ENCODE data around the gene ANK3. TPM values are rescaled to one million over a fixed set of nuclear protein-coding genes. Genes with fewer than 3 reads are reported as not detected.

The ANK3 gene
- total and polyA plus RNA-seq, 2 experiments from 2014 or later = 46.5 to 85.2 TPM

- TF ChIP-seq ZNF462 (CRISPR knock-in tag; IDR thresholded peaks at IDR 0.05) (no peak), POLR2AphosphoS5 (IDR thresholded peaks at IDR 0.05; ENCODE audit: low read depth) (no peak), JUNB (IDR thresholded peaks at IDR 0.05; ENCODE audit: unreplicated experiment) (no peak), EZH2phosphoT487 (IDR thresholded peaks at IDR 0.05; ENCODE audit: unreplicated experiment) (no peak), CREB1 (CRISPR knock-in tag; IDR thresholded peaks at IDR 0.05; ENCODE audit: low read depth) (no peak), REST (IDR thresholded peaks at IDR 0.05; ENCODE audit: unreplicated experiment) (no peak)
These were observed 2.1 kb downstream of the ANK3 start (continued) for GRCh38 chr10:60387531-60387930.

GRCh38 chr10:60385399-60385738 is 4.3 kb downstream of the ANK3 start:
- H3K27ac Mint-ChIP-seq = no peak overlapping the region
- H3K9me3 Mint-ChIP-seq = no peaks in the 10 kb centered on the region
- H3K4me1 Mint-ChIP-seq = peaks cover 20% of the 10 kb centered on the region
- Histone ChIP-seq H3K79me2 (replicated peaks; ENCODE audit: insufficient read depth) (no peaks in the 10 kb centered on the region), H3K9me2 (ENCODE audit: insufficient read depth) (no peaks in the 10 kb centered on the region), H3F3A (replicated peaks; ENCODE audit: low read depth) (no peaks in the 10 kb centered on the region), H2AFZ (no peak overlapping the region), H3K4me2 (no peak overlapping the region), H4K20me1 (replicated peaks; ENCODE audit: insufficient read depth) (no peaks in the 10 kb centered on the region), H3K27me3 (ENCODE audit: insufficient read depth) (peaks cover 2% of the 10 kb centered on the region; the same call in 1 of the 2 replicates), H3K27ac (ENCODE audit: low read depth) (no peak overlapping the region), H3K36me3 (ENCODE audit: insufficient read depth) (no peaks in the 10 kb centered on the region), H3K4me3 (no peak overlapping the region), H3K4me1 (ENCODE audit: insufficient read depth) (peaks cover 22% of the 10 kb centered on the region)
- H3K27me3 Mint-ChIP-seq (ENCODE audit: insufficient read depth, low read depth, poor library complexity) = peaks cover 3% of the 10 kb centered on the region
- no peak overlapping the region for H3K4me3 Mint-ChIP-seq
- no peaks in the 10 kb centered on the region for H3K36me3 Mint-ChIP-seq (ENCODE audit: low read depth)
- ATAC-seq = no peak
- DNase-seq (ENCODE audit: low spot score) = no peak
- TF ChIP-seq NANOG (IDR thresholded peaks at IDR 0.05; ENCODE audit: borderline replicate concordance) (no peak), EZH2phosphoT487 (IDR thresholded peaks at IDR 0.05; ENCODE audit: unreplicated experiment) (no peak), ETS1 (IDR thresholded peaks at IDR 0.05) (no peak), JUNB (IDR thresholded peaks at IDR 0.05; ENCODE audit: unreplicated experiment) (no peak)

Data from GM23338 (cell line).